NCI-H82 (cell line): ENCODE data around the gene STAT3.
"Not testable (repeated sequence)": the region's sequence is repeated elsewhere in the genome, so short reads cannot be mapped to it uniquely, and the experiment has no call there.

ENCODE experiments used
- DNase-seq: peaks from one replicate; lab custom pipeline; 2025; lab: John Stamatoyannopoulos, UW

STAT3 gene

DNA sequence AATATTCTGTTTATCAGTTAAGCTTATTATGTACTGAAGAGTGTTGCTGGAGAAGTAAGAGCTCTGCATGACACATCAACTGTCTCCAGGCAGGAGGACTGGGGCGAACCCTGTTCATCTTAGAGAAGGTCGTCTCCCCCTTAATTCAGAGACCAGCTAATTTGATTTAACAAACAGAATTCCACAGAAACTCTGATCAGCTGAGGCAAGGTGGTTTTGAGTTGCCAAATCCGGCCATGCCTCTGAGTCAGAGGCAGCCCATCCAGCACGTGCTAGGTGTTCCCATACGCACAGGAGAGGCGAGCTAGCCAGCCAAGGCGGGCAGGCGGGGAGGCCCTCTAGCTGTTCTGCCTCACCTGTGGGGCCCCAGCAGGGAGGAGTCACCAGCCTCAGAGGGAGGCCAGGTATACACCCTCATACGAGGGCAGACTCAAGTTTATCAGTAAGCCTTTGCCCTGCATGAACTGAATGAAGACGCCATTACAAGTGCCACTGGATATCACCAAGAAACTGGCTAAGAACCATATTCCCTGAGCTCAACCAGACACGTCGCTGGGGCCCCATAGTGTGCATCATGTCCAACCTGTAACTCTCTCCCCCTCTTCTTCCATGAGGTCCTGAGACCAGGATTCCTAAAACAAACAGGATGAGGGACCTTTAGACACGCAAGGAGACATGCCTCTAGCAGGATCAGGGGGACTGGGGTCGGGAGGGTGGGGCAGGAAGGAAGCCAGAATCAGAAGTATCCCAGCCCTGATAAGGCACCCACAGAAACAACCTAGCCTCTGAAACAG lies 74.3 kb downstream of the STAT3 start:
- DNase-seq = no peak

DNA sequence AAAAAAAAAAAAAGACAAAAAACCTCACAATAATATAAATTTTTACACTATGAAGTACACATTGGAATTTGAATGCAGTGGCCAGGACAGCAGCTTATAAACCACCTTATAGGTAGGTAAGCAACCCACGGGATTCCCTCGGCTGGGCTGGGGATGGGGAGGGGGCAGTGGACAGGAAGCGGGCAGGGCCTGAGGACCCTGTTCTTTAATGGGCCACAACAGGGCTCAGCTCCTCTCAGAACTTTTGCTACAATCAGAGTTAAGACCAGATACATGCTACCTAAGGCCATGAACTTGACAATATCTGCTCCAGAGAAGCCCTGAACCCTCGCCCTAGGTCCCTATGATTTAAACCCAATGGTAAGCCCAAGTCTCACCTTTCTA lies 74.9 kb downstream of the STAT3 start:
- peak; percentile 51 for DNase-seq

DNA sequence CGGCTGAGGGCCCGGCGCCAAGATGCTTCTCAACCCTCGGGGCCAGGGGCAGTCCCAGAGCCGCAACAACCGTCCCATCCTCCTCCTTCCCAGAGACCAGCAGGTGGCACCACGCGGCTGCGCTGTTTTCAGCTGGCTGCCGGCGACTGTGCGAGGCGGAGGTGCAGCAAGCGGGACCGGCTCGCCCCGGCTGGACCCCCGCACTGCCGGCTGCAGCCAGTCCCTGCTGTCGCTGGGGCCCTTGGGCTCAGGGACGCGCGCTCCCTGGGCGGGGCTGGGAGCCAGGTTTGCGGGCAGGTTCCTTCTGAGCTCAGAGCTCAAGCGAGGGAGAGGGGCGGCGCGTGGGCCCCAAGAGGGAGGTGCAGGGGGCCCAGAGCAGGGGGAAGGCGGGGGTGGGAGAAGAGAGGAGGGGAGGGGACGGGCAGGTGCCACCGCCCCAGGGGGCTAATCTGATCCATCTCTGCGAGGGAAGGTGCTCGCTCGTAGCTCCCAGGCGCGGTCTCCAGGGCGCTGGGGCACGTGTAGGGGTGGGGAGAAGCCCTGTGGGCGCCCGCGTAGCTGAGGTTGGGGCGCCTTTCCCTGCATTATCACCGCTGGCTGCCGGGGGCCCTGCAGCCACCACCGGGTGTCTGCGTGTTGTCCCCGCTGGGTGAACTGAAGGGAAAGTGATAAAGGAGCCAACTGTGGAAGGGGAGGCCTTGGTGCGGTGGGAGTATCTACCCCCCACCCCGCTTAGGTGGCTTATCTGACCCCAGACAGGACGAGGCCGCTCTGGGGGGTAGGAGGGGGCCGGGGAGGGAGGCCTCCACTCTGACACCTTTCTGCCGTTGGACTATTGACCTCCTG lies 75.7 kb downstream of the STAT3 start:
- peak; percentile 95 for DNase-seq

DNA sequence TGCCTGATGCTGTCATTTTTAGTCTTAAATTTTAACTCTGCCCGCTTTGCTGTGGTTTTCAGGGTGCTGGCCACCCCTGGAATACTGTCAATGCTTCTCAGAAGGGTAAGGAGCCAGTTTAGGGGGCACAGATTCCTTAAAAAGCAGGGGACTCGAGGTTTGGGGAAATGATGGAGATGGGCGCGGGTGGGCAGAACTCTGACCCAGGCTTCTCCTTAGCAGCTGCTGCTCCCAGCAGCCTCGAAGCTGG lies 76.3 kb downstream of the STAT3 start:
- DNase-seq = no peak

DNA sequence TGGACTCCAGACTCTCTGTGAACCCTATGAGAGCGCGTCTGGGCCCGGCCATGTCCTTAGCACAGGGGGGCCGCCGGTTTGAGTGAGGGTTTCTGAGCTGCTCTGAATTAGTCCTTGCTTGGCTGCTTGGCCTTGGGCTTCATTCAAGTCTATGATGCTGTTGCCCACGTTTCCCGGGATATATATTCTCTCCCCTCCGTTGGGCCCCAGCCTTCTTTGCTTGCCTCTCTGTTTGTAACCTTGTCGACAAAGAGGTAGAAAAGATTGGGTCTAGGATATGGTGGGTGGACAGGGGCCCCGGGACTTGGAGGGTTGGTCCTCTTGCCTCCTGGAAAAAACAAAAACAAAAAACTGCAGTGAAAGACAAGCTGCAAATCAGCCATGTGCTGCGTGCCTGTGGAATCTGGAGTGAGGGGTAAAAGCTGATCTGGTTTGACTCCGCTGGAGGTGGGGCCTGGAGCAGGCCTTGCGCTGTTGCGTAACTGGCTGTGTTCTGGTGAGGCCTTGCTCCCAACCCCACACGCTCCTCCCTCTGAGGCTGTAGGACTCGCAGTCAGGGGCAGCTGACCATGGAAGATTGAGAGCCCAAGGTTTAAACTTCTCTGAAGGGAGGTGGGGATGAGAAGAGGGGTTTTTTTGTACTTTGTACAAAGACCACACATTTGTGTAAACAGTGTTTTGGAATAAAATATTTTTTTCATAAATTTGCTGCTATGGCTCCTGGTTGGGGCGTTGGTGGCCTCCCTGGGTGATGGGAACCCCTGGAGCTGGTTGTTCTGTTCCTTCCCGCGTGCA lies 76.8 kb downstream of the STAT3 start:
- peak; percentile 96 for DNase-seq

DNA sequence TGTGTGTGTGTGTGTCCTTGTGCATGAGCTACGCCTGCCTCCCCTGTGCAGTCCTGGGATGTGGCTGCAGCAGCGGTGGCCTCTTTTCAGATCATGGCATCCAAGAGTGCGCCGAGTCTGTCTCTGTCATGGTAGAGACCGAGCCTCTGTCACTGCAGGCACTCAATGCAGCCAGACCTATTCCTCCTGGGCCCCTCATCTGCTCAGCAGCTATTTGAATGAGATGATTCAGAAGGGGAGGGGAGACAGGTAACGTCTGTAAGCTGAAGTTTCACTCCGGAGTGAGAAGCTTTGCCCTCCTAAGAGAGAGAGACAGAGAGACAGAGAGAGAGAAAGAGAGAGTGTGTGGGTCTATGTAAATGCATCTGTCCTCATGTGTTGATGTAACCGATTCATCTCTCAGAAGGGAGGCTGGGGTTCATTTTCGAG lies 77.4 kb downstream of the STAT3 start:
- no peak for DNase-seq

DNA sequence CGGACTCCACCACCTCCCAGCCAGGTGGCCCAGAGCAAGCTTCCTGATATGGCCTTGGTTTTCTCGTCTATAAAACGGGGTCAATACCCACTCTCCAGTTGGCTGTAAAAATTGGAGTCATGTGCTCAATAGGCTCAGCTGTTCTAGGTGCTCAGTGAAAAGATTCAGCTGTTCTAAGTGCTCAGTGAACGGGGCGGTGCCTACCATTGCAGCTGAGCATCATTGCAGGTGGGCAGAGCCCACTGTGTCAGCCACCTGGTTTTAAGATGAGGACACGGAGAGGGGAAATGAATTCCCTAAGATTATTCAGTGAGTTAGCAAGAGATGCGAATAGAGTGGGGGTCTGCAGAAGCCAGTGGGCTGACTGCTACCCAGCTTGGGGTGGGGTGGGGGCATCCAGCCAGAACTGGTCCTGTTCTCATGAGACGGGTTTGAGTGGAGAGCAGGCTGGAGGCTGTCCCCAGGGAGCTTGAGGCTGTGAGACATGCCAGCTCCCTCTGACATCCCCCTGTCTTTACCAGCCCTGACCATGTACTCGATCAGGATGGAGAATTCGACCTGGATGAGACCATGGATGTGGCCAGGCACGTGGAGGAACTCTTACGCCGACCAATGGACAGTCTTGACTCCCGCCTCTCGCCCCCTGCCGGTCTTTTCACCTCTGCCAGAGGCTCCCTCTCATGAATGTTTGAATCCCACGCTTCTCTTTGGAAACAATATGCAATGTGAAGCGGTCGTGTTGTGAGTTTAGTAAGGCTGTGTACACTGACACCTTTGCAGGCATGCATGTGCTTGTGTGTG lies 78.1 kb downstream of the STAT3 start:
- no peak for DNase-seq

DNA sequence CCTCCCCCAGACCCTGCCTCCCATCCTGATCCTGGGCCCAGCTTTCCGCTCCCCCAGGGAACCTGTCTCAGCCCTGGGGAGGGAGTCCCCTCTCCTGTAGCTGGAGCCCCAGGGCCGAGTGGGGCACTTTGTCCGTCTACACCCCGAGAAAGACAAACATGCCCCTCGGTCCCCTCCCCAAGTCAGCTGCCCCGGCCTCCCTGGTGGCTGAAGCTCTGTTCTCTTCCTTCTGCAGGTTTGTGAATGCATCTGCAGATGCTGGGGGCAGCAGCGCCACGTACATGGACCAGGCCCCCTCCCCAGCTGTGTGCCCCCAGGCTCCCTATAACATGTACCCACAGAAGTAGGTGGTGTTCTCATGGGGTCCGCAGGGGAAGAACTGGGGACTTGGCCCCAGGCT lies 79.1 kb downstream of the STAT3 start:
- no peak for DNase-seq

DNA sequence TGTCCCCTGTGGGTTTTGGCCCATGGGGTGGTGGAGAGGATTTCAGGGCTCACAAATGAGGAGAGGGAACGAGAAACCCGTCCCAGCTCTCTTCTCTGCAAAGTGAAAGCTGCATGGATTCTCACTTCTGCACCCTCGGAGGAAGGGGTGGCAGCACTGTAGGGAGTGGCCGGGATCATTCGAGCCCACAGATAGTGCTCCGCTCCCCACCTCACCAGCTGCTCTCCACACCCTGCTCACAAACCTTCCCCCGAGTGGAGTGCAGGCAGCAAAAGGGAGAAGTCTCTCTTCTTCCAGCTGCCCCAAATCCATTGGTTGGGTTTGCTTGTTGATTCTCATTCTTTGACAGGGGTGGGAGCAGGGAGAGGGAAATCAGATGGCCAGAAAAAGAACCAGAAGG lies 79.8 kb downstream of the STAT3 start:
- no peak for DNase-seq

DNA sequence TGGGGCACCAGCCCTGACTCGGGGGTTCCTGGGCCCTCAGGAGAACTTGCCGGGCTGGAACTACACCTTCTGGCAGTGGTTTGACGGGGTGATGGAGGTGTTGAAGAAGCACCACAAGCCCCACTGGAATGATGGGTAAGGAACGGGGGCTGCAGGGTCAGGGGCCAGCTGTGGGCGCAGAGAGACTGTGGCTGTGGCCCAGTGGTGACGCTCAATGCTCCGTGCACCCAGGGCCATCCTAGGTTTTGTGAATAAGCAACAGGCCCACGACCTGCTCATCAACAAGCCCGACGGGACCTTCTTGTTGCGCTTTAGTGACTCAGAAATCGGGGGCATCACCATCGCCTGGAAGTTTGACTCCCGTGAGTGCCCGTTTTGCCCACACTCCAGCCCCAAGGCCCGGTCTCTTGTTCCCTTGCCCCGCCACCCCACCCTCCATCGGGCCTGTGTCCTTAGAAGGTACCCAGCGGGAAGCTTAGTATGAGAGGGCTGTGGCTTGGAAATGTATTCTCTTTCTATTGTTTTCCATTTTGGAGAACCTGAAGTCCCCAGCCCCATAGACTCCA lies 80.8 kb downstream of the STAT3 start:
- no peak for DNase-seq

DNA sequence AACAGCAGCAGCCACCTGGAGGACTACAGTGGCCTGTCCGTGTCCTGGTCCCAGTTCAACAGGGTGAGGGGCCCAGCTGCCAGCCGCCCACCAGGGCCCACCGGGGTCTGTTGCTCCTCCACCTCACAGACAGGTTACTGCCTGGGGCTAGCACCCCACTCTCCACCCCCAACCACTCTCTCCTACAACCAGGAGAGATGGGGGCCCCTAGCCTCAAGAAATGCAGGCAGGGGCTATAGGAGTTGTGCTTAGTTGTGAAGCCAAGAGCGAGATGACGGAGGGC lies 81.9 kb downstream of the STAT3 start:
- DNase-seq = no peak

DNA sequence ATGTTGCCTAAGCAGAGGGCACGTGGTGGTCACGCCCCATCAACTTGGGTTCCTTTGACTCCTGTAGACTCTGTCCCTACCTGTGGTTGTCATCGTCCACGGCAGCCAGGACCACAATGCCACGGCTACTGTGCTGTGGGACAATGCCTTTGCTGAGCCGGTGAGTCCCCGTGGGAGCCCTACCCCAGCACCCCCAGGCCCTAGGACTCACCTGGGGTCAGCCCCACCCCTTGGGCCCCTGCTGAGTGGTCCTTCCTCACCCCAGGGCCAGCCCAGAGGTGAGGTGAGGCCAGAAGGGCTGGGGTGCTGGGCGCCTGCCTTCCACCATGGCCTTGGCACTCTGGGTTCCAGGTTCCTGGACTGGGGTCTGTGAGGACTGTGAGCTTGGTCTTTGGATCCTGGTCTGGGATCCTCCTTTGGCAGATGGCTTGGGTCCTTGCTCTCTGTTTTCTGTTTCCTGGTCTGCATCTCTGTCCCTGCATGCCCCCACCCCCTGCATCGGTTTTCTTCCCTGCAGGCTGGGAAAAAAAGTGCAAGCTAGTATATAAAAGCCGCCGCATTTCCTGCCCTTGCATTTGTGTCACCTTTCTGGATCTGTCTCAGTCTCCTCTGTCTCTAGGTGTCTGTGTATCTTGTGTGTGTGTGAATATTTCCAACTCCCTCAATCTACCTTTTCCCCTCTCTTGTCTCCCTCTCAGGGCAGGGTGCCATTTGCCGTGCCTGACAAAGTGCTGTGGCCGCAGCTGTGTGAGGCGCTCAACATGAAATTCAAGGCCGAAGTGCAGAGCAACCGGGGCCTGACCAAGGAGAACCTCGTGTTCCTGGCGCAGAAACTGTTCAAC lies 82.5 kb downstream of the STAT3 start:
- DNase-seq = no peak

DNA sequence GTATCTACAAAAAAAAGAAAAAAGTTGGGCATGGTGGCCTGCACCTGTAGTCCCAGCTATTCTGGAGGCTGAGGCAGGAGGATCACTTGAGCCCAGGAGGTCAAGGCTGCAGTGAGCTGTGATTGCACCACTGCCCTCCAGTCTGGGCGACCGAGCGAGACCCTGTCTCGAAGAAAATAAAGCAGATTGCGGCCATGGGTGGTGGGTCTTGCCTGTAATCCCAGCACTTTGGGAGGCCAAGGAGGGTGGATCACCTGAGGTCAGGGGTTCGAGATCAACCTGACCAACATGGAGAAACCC lies 83.3 kb downstream of the STAT3 start:
- not testable (repeated sequence) for DNase-seq

DNA sequence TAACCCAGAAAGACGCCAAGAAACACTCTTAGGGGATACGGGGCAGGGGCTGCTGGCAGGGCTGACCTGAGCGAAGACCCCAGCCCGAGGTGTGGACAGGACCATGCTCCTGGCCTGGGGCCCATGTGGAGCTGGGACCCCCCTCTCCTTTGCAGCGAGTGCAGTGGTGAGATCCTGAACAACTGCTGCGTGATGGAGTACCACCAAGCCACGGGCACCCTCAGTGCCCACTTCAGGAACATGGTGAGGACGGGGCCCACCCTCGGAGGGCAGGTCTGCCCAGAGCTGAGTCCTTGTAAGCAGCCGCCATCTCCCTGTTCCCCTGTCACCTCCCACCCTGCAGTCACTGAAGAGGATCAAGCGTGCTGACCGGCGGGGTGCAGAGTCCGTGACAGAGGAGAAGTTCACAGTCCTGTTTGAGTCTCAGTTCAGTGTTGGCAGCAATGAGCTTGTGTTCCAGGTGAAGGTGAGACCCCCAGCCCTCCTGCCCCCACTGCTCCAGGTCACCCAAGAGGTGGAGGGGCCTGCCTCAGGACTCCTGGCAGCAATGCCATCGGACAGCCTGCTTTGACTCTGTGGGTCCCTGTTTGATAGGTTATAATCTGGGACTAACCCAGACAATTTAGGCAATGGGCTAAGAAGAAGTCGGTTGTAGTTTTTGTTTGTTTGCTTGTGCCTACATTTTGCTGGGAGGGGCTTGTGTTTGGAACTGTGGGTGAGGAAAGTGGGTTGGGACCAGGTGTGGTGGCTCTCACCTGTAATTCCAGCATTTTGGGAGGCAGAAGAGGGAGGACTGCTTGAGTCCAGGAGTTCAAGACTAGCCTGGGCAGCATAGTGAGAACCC lies 83.8 kb downstream of the STAT3 start:
- DNase-seq = no peak

DNA sequence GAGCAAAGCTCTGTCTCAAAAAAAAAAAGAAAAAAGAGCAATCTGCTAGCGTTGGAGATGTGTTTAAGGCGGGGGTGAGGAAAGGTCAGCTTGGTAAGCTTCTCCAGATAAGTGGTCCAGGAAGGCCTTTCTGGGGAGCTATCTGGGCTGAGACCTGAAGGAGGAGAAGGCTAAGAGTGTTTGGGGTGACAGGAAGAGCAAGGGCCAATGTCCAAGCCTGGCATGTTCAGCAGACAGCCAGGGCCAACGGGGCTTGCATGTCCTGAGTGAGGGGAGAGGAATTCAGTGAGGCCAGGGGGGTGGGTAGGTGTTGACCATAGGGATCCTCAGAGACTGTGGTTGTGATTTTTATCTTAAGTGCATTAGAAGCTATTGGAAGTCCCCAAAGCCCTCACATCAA lies 84.5 kb downstream of the STAT3 start:
- DNase-seq = no peak

DNA sequence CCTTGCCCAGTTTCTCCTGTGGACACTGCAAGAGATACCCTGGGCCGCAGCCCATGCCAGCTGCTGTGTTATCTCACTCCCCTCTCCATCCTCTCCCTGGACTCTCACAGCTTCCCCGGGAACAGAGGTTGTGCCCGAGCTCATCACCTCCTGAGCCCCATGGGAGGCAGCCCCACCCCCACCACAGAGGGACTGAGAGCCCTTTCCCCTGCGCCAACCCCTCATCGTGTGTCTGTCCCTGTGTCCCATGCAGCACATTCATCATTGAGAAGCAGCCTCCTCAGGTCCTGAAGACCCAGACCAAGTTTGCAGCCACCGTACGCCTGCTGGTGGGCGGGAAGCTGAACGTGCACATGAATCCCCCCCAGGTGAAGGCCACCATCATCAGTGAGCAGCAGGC lies 87.2 kb downstream of the STAT3 start:
- no peak for DNase-seq

DNA sequence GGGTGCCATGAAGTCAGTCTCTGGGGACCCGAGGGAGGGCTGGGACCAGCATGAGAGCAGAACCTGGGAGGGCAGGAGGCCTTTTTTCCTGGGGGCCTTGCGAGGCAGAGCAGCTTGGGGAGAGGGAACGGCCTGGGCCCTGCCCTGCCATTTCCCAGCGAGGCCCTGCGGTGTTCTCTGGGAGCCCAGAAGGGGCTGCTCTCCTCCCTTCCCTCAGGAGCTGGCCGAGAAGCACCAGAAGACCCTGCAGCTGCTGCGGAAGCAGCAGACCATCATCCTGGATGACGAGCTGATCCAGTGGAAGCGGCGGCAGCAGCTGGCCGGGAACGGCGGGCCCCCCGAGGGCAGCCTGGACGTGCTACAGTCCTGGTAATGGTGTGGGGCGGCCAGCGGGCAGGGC lies 88.3 kb downstream of the STAT3 start:
- not testable (repeated sequence) for DNase-seq

DNA sequence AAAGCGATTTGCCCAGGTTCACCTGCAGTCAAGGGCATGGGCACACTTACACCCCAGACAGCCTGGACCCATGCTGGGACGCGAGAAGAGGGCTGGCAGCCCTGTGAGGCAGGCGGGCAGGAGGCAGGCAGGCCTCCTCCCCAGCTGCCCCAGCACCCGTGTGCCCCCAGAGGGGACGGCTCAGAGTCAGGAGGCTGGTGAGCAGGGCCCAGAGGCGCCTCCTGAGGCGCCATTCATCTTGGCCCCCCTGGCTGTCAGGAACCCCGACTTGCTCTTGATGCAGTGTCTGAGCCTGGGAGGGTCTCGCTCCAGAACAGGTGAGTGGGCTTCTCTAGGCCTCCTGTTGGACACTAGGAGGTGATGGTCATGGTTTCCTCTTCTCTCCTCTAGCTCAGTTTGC lies 88.9 kb downstream of the STAT3 start:
- not testable (repeated sequence) for DNase-seq

DNA sequence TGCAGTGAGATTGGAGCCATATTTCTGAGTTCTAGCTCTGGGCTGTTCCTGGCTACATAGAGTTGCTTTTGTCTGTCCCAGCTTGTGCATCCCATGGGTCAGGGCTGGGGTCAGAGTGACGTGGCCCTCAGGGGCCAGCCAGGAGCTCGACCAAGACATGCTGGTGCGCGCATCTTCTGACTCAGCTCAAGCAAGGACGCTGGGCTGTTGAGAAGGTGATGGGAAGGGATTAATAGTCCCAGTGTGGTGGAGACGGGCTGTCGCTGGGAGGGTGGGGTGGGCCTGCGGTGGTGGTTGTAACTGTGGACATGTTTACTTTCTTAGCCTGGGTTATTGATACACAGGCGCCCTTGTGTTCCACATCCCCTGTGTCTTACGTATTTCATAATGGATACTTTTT lies 90.5 kb downstream of the STAT3 start:
- DNase-seq = not testable (repeated sequence)

DNA sequence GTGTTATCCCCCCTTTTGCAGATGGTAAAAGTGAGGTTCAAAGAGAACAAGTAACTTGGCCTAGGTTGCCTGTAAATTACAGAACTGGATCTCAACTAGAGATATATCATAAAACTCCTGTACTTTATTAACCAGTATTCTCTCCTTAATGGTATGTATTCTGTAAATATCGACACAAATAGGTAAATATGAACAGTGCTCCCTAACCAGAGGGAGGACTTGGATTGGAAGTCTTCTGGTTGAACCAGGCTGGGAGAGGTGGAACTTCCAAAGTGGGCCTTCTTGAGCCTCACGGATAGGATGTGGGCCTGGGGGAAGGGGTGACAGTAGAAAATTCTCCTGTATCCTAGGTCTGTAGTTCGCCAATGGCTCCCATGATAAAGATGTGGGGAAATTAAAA lies 92.2 kb downstream of the STAT3 start:
- DNase-seq = no peak
